ENCODE results near the gene SSR1.

GRCh38 chr6:7332090-7332745 lies 19.2 kb upstream of the SSR1 start:
- TF ChIP-seq CTCF (IDR thresholded peaks at IDR 0.05): no peak
- no peak for TF ChIP-seq POLR2A (IDR thresholded peaks at IDR 0.05)

Data from right lobe of liver (tissue), 4 donors.